HepG2 (cell line): ENCODE measurements around the gene GNRHR. TPM values are rescaled to one million over a fixed set of nuclear protein-coding genes. Genes with fewer than 3 reads are reported as not detected.

Experiments
- CEBPB ChIP-seq: IDR thresholded peaks from 2 replicates; pipeline ENCODE4 v1.6.1; 2011; ENCODE audit warnings: low read depth, low read length, improper control_type of control experiment, borderline replicate concordance
- GZF1 ChIP-seq: sonication (generic); formaldehyde crosslinking; IDR thresholded peaks from 2 replicates; pipeline ENCODE4 v1.5.1; 2020; ENCODE audit warnings: mild to moderate bottlenecking, missing genetic modification reagents
- HDAC1 ChIP-seq: sonication (generic); formaldehyde crosslinking; IDR thresholded peaks from 2 replicates; pipeline ENCODE4 v1.5.1; 2020; ENCODE audit warnings: mild to moderate bottlenecking, missing genetic modification reagents
- MIXL1 ChIP-seq: IDR thresholded peaks from 2 replicates; pipeline ENCODE4 v1.6.1; 2016
- NR2F6 ChIP-seq, 2 experiments: IDR thresholded peaks; 2 replicates each; pipeline ENCODE4 v1.6.1; 2016; ENCODE audit warnings: antibody characterized with exemption in 1 of 2, mild to moderate bottlenecking in 1 of 2
- SMAD1 ChIP-seq: sonication (generic); formaldehyde crosslinking; IDR thresholded peaks from 2 replicates; pipeline ENCODE4 v1.4.0; 2020; ENCODE audit warnings: missing genetic modification reagents, low read depth, mild to moderate bottlenecking, borderline replicate concordance
- ZNF563 ChIP-seq: sonication (generic); formaldehyde crosslinking; IDR thresholded peaks from 2 replicates; pipeline ENCODE4 v1.8.0; 2022; ENCODE audit warnings: mild to moderate bottlenecking, moderate library complexity, missing genetic modification reagents
- polyA plus RNA-seq, 8 experiments: library from polyadenylated mRNA; depleted of rRNA in 3 of 8; stranded (reverse) in 7 of 8; unstranded in 1 of 8; fragments of >200 nt; fragmentation: Illumina TruSeq in 4 of 8; extraction: Trizol in 4 of 8; gene quantifications; 2 replicates each; pipeline versions ENCODE4 v1.2.1 to v1.2.3, GENCODE V29; 2011 to 2016; ENCODE audit warnings: low read depth in 4 of 8, missing spikeins in 1 of 8, mixed read lengths in 1 of 8; ENCODE audit not compliant: insufficient read depth in 1 of 8
- total RNA-seq, 5 experiments: library from RNA; depleted of rRNA; stranded (reverse); fragments of >200 nt; fragmentation: Illumina TruSeq; extraction: Trizol; gene quantifications; 2 replicates each; pipeline ENCODE4 v1.2.3, GENCODE V29; 2016; ENCODE audit warnings: low read depth in 1 of 5
- TF ChIP-seq, protein P1 (sequence below): sonication (generic); formaldehyde crosslinking; IDR thresholded peaks from 2 replicates; pipeline ENCODE4 v1.9.0; 2022; ENCODE audit warnings: low read depth, missing genetic modification reagents
- TF ChIP-seq, protein P2 (sequence below): sonication (generic); formaldehyde crosslinking; IDR thresholded peaks from 2 replicates; pipeline ENCODE4 v1.4.0; 2020; ENCODE audit warnings: low read depth, mild to moderate bottlenecking, missing genetic modification reagents

GNRHR gene
- total and polyA plus RNA-seq, 2 of the 13 experiments (the other 11 are each of a cell fraction or from before 2014, with no cell fraction given) = not detected

DNA sequence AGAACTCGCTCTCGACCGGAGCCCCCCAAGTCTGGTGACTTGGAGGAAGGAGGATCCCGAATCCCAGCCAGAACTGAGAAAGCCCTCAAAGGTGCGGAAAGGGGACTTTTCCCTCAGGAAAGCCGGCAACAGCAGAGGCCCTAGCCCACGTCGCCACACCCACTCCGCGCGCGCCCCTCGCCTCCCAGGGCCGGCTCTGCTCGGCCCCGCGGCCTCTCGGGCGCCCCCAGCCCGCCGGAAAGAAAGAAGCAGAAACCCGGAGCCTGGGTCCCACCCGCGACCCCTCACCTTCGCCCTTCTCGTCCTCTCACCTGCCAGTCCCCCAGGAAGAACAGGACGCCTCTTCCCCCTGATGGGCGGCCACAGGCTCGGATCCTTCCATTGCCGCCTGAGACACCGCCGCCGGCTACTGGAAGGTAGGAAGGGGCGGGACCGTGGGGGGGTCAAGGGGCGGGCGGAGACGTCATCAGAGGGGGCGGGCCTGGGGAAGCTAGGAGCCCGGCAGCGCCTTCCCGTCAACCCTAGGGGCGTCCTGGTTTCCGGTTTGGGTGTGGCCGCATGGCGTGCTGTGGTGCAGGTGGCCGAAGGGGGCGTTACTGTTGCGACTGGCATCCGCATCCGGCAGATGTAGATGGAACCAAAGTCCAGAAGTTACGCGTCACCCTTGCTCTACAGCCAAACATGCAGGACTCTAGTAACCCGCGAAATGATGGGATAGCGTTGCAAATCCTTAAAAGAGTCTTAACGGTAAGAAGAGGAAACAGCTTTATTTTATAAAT, 53.3 kb downstream of the GNRHR start, which contains the start of gene UBA6 (continued):
- TF ChIP-seq, protein P1, sequence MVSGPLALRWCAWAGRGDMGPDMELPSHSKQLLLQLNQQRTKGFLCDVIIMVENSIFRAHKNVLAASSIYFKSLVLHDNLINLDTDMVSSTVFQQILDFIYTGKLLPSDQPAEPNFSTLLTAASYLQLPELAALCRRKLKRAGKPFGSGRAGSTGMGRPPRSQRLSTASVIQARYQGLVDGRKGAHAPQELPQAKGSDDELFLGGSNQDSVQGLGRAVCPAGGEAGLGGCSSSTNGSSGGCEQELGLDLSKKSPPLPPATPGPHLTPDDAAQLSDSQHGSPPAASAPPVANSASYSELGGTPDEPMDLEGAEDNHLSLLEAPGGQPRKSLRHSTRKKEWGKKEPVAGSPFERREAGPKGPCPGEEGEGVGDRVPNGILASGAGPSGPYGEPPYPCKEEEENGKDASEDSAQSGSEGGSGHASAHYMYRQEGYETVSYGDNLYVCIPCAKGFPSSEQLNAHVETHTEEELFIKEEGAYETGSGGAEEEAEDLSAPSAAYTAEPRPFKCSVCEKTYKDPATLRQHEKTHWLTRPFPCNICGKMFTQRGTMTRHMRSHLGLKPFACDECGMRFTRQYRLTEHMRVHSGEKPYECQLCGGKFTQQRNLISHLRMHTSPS (CRISPR knock-in tag) = no peak
- TF ChIP-seq GZF1 (CRISPR knock-in tag) (no peak), ZNF563 (CRISPR knock-in tag) (0 out of 2 replicates have a peak, but pooled peaks have one; percentile 58), CEBPB (no peak), NR2F6 (IDR thresholded peaks at IDR 0.05) (no peak), NR2F6 (CRISPR knock-in tag; IDR thresholded peaks at IDR 0.05) (peak; percentile 39; the same call in 1 of the 2 replicates), HDAC1 (CRISPR knock-in tag) (peak; percentile 86), MIXL1 (CRISPR knock-in tag) (peak; percentile 14; the same call in 1 of the 2 replicates), SMAD1 (CRISPR knock-in tag) (peak; percentile 69; the same call in 1 of the 2 replicates)
- TF ChIP-seq, protein P2, sequence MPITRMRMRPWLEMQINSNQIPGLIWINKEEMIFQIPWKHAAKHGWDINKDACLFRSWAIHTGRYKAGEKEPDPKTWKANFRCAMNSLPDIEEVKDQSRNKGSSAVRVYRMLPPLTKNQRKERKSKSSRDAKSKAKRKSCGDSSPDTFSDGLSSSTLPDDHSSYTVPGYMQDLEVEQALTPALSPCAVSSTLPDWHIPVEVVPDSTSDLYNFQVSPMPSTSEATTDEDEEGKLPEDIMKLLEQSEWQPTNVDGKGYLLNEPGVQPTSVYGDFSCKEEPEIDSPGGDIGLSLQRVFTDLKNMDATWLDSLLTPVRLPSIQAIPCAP = no peak
